A673 (cell line): ENCODE data around the gene MARCHF5.

ENCODE experiments used
- EZH2 ChIP-seq: fragments of 200-600 bp; sonication (generic); IDR thresholded peaks from 2 replicates; pipeline ENCODE4 v1.6.1; 2017; ENCODE audit warnings: borderline replicate concordance, low read depth, mild to moderate bottlenecking, mixed read lengths, antibody characterized with exemption, low read length; ENCODE audit not compliant: poor library complexity, severe bottlenecking
- TF ChIP-seq, protein P1 (sequence below): fragments of 300-800, 200-600 bp; sonication (generic); conservative IDR thresholded peaks from 2 replicates; pipeline ENCODE4 v1.5.1; 2017; ENCODE audit warnings: low read depth, mild to moderate bottlenecking, antibody characterized with exemption, low read length, moderate library complexity, mixed read lengths

DNA sequence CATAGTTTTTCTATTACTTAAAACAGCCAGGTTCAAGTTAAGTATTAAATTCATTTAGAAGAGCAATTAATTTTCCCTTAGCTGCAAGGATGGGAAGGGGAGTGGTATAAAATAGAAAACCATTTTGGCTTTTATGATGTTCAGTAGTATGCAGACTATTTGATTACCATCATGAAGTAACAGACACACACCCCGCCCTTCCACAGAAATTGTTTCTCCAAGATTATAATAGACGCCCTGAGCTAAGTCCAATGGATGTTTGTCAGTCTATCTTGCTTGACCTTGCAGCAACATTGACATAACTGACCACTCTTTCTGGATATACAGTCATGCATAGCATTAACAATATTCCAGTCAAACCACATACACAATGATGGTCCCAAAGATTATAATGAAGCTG is 42.4 kb upstream of the MARCHF5 start:
- TF ChIP-seq, protein P1, sequence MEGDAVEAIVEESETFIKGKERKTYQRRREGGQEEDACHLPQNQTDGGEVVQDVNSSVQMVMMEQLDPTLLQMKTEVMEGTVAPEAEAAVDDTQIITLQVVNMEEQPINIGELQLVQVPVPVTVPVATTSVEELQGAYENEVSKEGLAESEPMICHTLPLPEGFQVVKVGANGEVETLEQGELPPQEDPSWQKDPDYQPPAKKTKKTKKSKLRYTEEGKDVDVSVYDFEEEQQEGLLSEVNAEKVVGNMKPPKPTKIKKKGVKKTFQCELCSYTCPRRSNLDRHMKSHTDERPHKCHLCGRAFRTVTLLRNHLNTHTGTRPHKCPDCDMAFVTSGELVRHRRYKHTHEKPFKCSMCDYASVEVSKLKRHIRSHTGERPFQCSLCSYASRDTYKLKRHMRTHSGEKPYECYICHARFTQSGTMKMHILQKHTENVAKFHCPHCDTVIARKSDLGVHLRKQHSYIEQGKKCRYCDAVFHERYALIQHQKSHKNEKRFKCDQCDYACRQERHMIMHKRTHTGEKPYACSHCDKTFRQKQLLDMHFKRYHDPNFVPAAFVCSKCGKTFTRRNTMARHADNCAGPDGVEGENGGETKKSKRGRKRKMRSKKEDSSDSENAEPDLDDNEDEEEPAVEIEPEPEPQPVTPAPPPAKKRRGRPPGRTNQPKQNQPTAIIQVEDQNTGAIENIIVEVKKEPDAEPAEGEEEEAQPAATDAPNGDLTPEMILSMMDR: no peak
- no peak for TF ChIP-seq EZH2
